Adrenal gland (tissue), 5 donors: ENCODE measurements around the gene CKAP2L.

ENCODE experiments used
- POLR2A ChIP-seq, 2 donors: fragments of 450-650 bp; IDR thresholded peaks; one replicate each; pipeline ENCODE4 v1.6.1; 2017; ENCODE audit warnings: antibody characterized with exemption in 2 of 2, mild to moderate bottlenecking in 2 of 2, moderate library complexity in 1 of 2
- TF ChIP-seq, protein P1 (sequence below), 6 experiments: fragments of 450-650 bp in 4 of 6; fragments of 200-600 bp in 2 of 6; sonication (generic) in 1 of 6; IDR thresholded peaks; 1 replicate in 5 of 6; 2 replicates in 1 of 6; pipeline versions ENCODE4 v1.5.1 to v1.8.0; 2016 to 2021; ENCODE audit warnings: antibody characterized with exemption in 6 of 6, mild to moderate bottlenecking in 2 of 6, moderate library complexity in 1 of 6
- donor health status: DM: no; HTN: no; CAD: no.

DNA sequence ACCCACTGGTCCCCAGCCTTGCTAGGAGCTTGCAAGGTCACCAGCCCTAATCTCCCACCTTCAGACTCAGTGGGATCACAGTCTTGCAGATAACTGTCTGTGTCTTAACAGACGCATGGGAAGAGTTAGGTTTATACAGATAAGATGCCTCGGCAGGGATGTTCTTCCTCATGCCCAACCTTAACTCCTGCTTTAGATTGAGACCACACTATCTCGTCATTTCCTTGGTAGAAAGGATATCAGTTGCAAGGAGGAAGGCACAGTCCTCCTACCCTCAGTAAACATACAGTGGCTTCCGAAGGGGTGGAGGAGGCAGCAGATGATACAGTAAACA, 36.4 kb downstream of the CKAP2L start:
- TF ChIP-seq, protein P1, sequence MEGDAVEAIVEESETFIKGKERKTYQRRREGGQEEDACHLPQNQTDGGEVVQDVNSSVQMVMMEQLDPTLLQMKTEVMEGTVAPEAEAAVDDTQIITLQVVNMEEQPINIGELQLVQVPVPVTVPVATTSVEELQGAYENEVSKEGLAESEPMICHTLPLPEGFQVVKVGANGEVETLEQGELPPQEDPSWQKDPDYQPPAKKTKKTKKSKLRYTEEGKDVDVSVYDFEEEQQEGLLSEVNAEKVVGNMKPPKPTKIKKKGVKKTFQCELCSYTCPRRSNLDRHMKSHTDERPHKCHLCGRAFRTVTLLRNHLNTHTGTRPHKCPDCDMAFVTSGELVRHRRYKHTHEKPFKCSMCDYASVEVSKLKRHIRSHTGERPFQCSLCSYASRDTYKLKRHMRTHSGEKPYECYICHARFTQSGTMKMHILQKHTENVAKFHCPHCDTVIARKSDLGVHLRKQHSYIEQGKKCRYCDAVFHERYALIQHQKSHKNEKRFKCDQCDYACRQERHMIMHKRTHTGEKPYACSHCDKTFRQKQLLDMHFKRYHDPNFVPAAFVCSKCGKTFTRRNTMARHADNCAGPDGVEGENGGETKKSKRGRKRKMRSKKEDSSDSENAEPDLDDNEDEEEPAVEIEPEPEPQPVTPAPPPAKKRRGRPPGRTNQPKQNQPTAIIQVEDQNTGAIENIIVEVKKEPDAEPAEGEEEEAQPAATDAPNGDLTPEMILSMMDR (IDR thresholded peaks at IDR 0.05): no peak
- no peak for TF ChIP-seq POLR2A (IDR thresholded peaks at IDR 0.05)
